ENCODE data around the gene HPD.

Gene HPD

DNA sequence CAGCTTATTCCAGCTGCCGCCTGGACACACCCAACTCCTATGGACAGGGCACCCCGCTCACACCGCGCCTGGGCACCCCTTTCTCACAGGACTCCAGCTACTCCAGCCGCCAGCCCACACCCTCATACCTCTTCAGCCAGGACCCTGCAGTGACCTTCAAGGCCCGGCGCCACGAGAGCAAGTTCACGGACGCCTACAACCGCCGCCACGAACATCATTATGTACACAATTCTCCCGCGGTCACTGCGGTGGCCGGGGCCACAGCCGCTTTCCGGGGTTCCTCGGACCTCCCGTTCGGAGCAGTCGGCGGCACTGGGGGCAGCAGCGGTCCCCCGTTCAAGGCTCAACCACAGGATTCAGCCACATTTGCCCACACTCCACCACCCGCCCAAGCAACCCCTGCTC lies 48.9 kb downstream of the HPD start:
- no peak for DNase-seq

DNA sequence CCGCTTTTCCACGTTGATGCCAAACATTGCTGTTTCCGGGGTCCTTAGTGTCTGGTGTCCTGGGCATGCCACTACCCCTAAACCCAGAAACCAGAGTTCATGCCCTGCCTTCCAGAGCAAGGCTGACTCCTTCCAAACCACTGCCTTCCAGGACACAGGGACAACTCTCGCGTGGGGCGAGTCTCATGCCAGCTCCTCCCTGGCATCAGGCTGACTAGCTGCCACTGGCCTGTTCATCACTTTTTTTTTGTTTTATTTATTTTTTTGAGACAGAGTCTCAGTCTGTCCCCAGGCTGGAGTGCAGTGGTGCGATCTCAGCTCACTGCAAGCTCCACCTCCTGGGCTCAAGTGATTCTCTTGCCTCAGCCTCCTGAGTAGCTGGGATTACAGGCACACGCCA lies 50.0 kb downstream of the HPD start:
- no peak for DNase-seq

DNA sequence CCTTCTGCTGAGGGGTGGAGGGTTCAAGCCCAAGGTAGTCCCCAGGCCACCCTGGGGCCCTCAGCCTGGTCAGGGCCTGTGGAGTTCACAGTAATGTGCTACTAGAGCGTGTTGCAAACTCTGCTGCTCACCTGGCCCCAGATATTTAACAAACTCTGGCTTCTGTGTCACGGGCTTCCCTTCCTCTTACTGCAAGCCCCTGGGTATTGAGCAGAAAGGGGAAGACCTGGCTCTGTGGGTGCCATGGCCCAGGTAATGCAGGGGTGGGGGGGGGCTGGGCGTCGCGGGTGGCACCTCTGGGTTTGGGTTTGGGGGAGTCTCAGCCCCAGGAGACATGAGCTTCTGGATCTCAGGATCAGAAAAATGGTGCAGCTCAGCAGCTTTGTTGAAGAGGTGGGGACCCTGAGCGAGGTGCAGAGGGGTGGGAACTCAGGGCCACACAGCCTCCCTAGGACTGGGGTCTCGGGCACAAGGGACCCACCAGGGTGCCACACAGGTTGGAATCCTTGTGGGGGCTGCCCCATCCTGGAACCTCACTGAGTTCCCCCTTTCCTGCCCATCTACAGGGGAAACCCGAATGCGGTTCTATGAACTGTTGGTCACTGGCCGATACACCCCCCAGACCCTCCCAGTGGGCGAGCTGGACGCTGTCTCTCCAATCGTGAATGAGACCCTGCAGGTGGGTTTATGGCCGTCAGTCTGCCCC lies 50.9 kb downstream of the HPD start:
- no peak for DNase-seq

DNA sequence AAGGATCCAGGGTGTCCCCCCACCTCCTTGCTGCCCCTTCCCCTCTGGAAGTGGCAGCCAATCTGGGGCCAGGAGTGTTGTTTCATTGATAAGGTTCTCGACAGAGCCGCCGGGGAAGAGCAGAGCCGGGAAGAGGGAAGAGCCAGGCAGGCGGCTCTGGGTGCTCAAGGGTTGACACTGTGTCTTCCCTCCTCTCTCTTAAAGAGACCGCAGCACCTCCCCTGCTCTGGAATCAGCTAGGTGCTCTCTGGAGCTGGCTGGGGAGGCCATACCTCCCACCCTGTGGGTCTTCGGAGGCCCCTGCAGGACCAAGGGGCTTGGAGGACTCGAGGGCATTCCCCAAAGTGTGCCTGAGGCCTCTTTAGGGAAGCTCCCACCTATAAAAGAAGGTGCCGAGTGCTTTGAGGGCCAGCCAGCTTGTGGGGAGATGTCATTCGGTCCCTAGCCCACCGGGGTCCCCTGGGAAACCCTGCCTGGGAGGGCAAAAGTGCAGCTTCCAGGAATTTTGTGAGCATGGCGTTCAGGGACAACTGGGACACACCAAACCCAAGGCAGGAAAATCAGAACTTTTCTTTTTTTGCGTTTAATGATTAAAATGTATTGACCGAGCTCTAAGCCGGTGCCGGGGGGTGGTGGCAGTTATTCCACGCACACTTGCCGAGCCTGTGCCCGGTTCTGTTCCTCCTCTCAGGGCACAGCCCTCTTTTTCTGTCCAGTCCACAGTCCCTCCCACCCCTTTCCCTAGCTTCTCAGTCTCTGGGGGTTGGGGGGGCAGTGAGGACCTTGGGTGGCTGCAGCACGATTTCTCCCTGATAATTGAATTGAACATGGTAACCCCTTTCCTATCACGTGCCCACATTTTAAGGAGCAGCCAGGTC lies 51.9 kb downstream of the HPD start:
- DNase-seq, result no peak

DNA sequence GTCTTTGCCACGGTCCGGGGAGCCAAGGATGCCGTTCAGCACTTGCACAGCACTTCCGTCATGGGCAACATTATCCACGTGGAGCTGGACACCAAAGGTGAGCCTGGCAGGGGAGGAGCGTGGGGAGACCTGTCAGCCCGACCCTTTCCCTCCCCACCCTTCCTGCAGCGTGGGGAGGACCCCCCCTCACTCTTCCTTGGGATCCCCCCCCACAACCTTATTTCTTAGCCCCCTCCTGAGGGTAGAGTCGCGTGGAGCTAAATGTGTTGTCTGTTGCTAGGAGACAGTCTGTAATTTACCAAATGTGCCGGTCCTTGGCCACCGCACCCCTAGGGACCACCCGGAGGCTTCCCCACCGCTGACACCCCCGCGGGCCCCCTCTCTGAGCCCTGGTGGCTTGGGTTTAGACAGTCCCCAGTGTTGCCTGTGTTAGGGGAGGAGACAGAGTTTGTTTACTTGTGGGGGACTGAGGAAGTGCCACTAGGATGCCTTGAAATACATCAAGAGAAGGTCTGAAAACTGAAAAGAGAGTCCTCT lies 52.6 kb downstream of the HPD start:
- no peak for DNase-seq

DNA sequence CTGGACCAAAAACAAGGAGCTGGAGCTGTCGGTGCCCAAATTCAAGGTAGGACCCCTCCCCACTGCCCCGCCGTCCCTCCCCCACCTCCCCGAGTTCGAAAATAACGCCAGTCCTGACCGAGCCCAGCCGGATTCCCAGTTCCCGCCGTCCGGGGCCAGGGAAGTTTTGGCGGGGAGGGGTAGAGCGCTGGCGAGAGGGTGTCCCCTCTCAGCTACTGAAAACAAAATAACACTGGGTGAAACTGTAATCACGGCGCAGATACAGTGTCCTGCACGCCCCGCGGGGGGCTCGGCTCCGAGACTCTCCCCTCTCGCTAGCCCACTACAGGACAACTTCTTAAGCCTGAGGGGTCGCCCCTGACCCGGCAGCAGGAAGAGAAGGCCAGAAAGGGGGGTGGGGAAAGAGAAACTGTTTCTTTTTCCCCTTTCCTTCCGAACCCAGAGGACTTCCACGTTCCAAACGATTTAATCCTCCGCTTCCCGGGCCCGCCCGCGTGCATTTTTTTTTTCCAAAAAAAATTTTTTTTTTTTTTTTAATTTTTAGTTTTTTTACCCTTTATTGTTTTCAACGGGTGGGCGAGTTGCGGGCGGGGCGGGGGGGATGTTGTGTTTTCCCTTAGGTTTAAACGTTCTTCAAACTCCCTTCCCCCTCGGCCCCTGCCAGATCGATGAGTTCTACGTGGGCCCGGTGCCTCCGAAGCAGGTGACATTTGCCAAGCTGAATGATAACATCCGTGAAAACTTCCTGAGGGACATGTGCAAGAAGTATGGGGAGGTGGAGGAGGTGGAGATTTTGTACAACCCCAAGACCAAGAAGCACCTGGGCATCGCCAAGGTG lies 53.3 kb downstream of the HPD start:
- no peak for DNase-seq

DNA sequence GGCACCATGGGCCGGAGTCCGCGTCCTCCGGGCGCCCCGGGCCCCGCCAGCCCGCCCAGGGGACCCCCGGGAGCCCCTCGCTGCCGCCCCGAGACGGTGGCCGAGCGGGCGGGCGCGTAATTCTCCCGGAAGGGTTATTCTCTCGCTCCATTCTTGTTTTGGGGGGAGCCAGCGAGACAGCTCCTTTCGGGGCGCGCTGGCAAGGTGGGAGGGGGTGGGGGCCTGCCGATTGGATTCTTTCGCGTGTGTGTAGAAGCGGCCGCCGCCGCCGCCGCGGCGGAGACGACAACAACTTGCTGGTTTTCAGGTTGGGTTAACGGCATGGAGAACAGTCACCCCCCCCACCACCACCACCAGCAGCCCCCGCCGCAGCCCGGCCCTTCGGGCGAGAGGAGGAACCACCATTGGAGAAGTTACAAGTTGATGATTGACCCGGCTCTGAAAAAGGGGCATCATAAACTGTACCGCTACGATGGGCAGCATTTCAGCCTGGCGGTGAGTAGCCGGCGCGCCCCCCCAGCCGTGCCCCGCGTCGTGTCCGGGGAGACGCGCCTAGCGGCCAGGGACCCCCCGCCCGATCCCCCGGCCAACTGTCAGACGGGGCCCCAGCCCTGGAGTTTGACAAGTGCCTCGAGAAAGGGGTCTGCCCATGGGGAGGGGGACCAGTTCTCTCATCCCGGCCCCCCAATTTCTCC lies 54.1 kb downstream of the HPD start:
- DNase-seq, result peak; percentile 52

DNA sequence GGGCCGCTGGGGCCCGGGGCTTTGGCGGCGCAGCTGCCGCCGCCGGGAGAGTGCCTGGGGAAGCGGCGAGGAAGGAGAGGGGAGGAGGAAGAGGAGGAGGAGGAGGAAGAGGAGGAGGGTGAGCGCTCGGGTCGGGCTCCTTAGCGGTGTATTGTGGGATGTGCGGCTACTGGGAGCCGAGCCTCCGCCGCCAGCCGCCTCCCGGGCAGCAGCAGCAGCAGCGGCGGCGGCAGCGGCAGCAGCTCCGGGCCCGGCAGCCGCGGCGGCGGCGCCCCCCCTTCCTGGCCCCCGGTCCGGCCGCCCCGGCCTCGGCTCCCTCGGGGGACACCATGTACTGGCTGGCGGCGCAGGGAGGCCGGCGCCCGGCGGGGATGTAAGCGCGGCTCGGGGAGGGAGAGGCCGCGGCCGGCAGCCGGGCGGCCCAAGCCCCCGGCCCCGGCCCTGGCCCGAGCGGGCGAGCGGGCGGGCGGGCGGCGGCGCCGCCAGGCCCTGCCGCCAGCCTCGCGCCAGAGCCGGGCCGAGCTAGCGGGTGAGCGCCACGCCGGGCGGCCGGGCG lies 54.7 kb downstream of the HPD start, which contains the start of gene SETD1B:
Gene SETD1B (plus strand): TSS at position 149 of the 556 bp plus-strand sequence. CDS start 729 bp downstream, outside the sequence.
- DNase-seq, result peak; percentile 55

DNA sequence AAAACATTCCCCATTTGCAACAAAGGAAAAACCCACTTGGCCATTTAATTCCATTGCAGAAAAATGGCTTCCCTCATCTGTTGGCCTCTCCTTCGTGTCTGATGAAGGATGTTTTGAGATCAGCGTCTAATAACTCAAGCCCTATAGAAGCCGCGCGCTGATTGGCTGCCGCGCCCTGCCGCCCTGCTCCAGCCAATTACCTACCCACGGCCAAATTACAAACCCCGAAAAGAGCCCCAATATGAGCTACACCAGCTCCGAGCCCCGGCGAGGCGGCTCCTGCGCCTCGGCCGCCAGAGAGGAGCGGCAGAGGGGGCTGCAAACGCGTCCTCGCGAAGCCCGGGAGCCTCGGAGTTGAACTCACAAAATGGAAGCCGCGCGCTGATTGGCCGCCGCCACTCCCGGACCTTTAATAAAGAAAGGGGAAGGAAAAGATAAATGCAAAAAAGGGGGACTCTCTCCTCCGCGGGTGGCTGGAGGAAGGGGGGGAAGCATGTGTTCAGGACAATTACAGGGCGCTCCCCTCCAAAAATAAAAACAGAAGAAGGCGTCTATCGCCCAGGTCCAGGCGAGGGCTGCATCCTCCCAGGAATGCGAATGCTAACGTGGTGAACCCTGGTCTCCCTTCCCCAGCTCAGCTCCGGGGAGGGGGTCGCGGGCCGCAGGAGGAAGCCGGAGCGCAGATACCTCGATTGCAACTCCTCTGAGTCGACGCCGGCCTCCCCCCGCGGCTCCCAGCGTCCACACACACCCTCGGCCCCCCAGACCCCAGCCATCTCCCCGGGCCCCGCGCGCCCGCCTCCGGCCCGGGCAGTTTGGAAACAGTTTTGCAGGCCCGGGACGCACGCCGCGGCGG lies 55.6 kb downstream of the HPD start:
- DNase-seq, result peak; percentile 95

DNA sequence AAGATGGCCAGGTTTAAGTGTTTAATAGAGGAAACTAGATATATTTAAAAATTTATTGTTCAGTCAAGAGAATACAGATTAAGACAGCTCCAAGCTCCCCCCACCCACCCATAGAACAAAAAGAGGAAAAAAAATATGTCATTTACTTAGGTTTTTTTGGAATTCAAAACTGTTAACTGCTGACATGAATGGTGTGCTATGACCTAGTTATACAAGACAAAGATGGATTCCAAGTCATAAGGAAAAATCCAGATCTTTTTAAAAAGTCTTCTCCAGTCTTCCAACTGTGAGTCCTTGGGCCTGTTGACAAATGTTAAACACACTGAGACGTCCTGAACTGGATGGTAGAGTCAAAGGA lies 56.2 kb downstream of the HPD start:
- no peak for DNase-seq

DNA sequence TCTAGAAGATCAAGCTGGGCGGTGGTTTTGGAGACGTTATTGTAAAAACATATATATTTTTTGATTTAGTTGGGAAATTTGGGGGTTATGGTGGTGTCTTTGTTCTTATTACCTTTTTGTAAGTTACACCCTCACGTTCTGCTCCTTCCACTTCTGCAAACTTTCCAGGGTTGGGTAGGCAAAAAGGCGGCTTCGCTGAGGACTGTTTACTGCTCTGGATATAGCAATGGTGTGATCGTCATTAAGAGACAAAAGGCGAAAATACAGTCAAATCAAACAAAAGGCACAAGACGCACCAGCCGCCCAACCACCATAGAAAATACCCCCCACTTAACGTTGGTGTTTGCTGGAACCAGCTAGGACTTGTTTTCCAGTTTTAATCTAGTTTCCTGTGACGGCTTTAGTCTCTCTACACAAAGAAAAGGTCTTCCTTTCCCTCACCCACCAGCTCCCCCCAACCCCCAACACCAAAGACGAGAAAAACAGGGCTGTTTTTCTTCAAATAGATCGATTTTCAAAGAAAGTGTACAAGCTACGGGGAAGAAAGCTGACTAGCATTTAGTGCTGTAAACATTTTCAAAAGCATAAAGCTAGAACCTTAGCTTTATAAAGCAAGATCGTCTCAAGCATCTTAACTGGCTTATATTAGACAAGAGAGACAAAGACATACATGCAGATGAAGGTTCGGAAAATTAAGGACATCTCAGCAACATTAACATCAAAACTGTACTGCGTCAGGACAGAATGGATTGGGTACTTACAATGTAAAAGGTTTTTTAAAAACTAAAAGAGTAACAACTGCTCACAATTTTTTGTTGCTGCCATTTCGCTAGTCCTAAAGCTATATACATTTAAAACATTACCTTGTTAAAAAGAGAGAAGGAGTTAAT lies 56.8 kb downstream of the HPD start:
- DNase-seq, result peak; percentile 55

DNA sequence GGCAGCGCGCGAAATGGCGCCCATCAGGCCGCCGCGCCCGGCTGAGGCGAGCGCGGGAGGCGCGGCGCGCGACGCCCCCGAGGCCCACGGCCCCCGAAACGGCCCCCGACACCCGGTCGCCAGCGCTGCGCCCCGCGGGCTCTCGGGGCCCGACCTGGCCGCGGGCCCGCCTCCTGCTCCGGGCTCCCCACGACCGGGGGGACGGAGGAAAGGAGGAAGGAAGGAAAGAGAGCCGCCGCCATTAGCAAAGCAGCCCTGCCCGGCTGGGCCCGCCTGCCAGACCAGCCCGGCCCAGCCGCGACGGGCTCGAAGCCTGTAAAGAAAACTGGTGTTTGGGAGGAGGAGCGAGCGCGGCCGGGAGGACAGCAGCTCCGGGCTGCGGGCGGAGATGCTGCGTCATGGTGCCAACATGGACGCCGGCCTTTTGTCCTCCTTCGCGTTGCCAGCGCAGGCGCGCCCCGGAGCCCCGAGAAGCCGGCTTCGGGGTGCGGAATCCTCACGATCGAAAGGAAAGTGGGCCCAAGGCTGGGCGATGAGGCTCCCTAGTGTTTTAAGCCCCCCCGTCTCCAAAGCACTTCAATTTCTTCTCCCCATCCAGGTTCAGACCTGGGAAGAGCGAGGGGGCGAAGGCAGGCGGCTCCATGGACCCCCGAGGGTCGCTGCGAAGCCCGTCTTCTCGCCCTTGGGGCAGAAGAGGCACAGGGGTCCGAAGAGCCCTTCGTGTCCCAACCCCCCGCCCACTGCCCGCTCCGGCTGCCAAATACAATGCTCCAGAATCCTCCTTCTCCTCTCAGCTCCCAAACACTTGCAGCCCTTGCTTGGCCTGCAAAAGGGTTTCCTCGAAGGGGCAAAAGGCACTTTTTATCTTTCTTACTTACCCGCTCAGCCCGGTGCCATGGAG lies 57.7 kb downstream of the HPD start:
- peak; percentile 76 for DNase-seq

DNA sequence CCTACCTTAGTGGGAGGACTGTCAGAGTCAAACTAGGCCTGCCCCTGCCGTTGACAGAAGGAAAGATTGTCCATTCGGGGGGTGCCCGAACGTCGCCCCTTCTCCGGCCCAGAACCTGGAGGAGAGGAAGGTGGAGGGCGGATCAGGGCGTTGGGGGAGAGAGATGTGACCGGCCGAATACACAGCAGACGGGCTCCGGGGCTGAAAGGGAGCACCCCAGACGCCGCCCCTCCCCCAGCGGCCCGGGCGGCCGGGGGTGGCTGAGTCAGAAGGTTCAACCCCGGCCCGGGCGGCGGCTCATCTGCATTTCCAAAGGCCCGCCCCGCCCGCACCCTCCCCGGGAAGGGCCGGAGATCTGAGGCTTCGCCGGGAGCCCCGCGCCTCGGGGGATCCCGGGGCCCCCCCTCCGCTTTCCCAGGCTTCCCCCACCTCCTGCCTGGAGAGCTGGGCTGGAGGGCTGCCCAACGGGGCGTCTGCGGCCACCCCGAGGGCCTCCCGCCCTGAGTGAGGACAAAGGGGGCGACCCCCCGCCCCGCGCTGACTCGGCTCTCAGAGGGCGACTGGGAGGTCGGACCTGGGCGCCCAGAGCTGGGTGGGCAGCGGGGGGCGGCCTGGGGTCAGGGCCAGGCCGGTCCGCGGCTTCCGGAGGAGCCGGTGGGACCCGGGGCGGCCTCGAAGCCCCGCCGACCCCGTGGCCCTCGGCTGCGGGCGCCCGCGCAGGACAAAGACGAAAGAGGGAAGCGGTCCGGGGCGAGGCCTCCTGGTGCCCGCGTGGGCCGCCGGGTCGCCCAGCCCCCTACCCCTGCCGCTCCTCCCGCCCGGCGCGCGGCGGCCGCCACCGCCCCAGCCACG lies 58.6 kb downstream of the HPD start:
- DNase-seq, result peak; percentile 90

DNA sequence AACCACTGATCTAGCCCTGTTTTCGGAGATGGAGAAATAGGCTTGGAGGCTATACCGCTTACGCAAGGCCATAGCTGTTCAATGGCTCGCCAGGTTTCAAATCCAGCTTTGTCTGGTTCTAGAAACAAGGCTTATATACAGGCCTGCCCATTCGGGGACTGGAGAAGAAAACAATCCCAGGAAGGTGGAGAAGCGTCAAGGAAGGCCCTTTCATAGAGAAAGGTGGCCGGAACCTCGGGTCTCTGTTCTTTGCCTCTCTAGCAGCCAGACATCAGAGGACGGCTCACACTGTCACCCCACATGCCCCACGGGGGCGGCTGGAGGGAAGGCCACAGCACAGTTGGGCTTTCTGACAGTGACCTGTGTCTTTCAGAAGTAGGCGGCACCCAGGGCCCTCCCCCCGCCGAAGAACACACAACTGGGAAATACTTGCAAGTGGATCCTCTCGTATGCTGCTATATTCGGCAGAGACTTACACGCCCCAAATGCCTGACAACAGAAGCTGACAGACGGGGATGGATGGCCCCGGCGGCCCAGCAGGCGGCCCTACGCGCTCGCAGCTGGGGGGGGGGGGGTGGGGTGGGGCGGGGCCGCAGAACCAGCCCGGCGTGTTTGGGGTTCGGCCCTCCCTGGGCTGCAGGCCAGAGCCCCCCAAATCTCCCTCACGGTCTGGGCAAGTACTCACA lies 59.4 kb downstream of the HPD start:
- DNase-seq, result peak; percentile 78

DNA sequence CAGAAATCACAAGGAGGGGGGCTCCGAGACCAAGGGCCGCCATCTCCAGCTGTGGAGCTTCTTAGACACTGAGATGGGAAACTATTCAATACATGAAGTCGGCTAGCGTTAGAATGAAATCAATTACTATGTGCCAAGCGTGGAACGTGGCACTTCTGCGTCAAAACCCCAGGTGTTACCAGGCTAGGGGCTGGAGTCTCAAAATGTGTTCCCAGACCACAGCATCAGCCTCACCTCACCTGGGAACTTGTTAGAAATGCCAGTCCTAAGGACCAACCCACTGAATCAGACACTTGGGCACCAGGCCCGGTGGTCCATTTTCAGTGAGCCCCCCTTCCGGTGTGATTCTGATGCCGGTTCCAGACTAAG lies 59.9 kb downstream of the HPD start:
- no peak for DNase-seq

DNA sequence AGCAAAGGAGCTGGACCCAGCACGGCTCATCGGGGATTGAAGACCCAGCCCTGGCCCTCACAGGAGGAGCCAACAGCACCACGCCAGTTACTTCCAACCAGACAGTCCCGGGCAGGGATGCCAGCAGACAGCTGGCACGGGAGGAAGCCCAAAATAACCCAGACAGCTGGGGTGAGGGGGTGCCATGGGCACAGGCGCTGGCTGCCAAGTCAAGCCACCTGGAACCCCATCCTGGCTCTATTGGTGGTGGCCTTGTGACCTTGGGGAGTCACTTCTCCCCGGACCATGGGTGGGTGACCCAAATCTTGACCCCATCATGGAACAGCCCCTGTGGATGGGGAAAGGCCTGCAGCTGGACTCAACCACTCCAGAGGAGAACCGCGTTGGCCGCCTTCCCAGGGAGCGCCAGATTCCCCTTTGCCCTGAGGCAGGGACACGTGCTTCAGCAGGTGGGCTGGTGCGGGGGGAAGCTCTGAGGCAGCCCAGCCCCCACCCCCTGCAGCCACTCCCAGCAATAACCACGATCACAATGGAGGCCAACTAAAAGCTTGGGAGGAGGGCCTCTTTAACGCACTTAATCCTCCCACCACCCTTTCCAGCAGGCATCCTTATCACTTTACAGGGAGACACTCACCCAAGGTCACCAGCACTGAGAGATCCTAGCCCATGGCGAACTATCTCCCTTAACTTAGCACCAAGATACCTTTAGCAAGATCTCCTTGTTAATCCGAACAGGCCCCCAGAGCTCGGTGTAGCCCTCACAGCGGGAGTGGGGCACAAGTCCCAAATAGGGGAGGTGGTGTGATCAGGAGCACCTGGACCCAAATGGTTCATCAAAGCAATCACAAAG lies 60.5 kb downstream of the HPD start:
- DNase-seq, result no peak
